Kidney (tissue), 14 donors: ENCODE results near the gene GTPBP8. TPM values are rescaled to one million over a fixed set of nuclear protein-coding genes. Genes with fewer than 3 reads are reported as not detected.

Experiments
- DNase-seq, 5 donors: peaks; one replicate each; pipeline ENCODE4 v3.0.0-alpha.2; 2013 to 2020
- FAIRE-seq: peaks from 2 replicates; lab custom pipeline; 2012; peaks lifted over from hg19 to GRCh38; lab: Jason Lieb, UNC
- H3K27ac ChIP-seq, 2 donors: one replicate each; pipeline ENCODE4 v1.7.0; 2013; ENCODE audit warnings: low read depth in 2 of 2, low read length in 2 of 2, inconsistent platforms in 1 of 2
- H3K27me3 ChIP-seq: one replicate; pipeline ENCODE4 v1.7.1; 2013; ENCODE audit warnings: low read length, inconsistent platforms; ENCODE audit not compliant: control insufficient read depth, insufficient read depth
- H3K36me3 ChIP-seq, 3 donors: one replicate each; pipeline versions ENCODE4 v1.7.0 to v1.7.1; 2013; ENCODE audit warnings: low read length in 3 of 3, control low read depth in 1 of 3, inconsistent platforms in 1 of 3; ENCODE audit not compliant: insufficient read depth in 3 of 3, control insufficient read depth in 2 of 3
- H3K4me1 ChIP-seq, 3 donors: one replicate each; pipeline versions ENCODE4 v1.7.0 to v1.7.1; 2013; ENCODE audit warnings: low read length in 3 of 3, inconsistent platforms in 1 of 3, low read depth in 1 of 3; ENCODE audit not compliant: control insufficient read depth in 2 of 3, insufficient read depth in 2 of 3
- H3K4me3 ChIP-seq, 3 donors: one replicate each; pipeline versions ENCODE4 v1.7.0 to v1.8.1; 2013; ENCODE audit warnings: low read length in 3 of 3, control low read depth in 1 of 3, inconsistent platforms in 1 of 3
- H3K9ac ChIP-seq, 3 donors: one replicate each; pipeline versions ENCODE4 v1.7.0 to v1.7.1; 2013; ENCODE audit warnings: low read length in 3 of 3, control low read depth in 1 of 3, inconsistent platforms in 1 of 3
- H3K9me3 ChIP-seq, 3 donors: one replicate each; pipeline versions ENCODE4 v1.7.0 to v1.7.1; 2013; ENCODE audit warnings: low read length in 3 of 3, control low read depth in 1 of 3, inconsistent platforms in 1 of 3; ENCODE audit not compliant: control insufficient read depth in 2 of 3, insufficient read depth in 1 of 3
- intact Hi-C: fragments of 100-400 bp; cut with DNase I; formaldehyde crosslinking; loops from one replicate; pipeline ENCODE4 v1.11.1; 2022
- polyA plus RNA-seq: library from polyadenylated mRNA; stranded (reverse); fragments of 350-450 nt; fragmentation: Illumina TruSeq; extraction: RNeasy Lipid Tissue Mini Kit (QIAGEN cat#74804); gene quantifications from one replicate; pipeline ENCODE4 v1.2.3, GENCODE V29; 2014; ENCODE audit warnings: low read depth, low replicate concordance; ENCODE audit not compliant: insufficient read depth
- total RNA-seq: library from RNA; stranded (reverse); fragmentation: NEBNext Ultra II Directional; extraction: Animal tissue kit (Norgen Biotek cat#: 25700); gene quantifications from one replicate; pipeline ENCODE4 v1.2.1, GENCODE V29; 2021
- TF ChIP-seq, protein P1 (sequence below): IDR thresholded peaks from 3 replicates; pipeline ENCODE4 v1.5.1; 2012; ENCODE audit warnings: mild to moderate bottlenecking, moderate library complexity, borderline replicate concordance; ENCODE audit not compliant: insufficient read depth; ENCODE audit errors: extremely low read depth
- donor health status: control.
- donor health status: control.
- donor health status: control.
- donor health status: control.
- donor health status: control.
- donor health status: DM: yes; HTN: yes; CAD: no.
- donor health status: Normal renal cell carcinoma (clear cell type).

Gene GTPBP8
- total and polyA plus RNA-seq, 2 donors from 2014 or later = 11.0 to 13.7 TPM

DNA sequence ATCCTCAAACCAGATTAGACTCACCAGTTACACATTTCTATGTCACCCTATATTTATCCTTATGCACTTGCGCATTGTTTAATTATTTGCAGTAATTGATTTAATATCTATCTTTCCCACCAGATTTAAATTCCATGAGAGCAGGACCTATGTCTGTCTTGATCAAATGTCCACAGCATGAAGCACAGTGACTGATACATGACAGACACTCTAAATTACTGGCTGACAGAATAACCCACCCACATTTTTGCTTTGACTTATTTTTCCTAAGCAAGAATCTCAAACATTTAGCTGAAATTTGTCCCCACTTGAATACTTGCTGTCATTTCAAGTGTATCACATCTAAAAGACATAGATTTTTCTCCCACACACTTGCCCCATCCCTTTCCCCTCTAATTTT, 23.4 kb upstream of the GTPBP8 start:
- H3K27me3 ChIP-seq = no peaks in the 10 kb centered on the region
- no peak for FAIRE-seq
- intact Hi-C loops = no loop called here

DNA sequence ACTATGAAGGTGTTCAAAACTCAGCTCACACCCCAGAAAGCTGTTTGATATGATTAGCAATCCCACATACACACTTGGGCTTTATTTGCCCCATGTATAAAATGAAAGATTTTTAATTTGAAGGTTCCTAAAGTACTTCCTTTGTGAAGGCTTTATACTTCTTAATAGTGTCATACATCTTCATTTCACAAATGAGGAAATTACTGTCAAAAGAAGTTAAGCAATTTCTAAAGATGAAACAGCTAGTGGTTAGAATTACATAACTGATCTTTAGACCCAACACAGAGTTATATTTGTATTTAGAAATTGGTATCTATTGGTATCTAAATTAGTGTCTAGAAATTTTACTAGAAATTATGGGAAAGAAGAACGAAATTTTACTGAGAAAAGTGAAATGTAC, 23.0 kb upstream of the GTPBP8 start:
- Histone ChIP-seq H3K27me3 (no peaks in the 10 kb centered on the region), H3K4me1 (no peaks in the 10 kb centered on the region), H3K4me3 (no peak overlapping the region), H3K9me3 (no peaks in the 10 kb centered on the region), H3K36me3 (no peaks in the 10 kb centered on the region), H3K27ac (no peak overlapping the region), H3K9ac (no peak overlapping the region)
- intact Hi-C loops = no loop called here
- TF ChIP-seq, protein P1, sequence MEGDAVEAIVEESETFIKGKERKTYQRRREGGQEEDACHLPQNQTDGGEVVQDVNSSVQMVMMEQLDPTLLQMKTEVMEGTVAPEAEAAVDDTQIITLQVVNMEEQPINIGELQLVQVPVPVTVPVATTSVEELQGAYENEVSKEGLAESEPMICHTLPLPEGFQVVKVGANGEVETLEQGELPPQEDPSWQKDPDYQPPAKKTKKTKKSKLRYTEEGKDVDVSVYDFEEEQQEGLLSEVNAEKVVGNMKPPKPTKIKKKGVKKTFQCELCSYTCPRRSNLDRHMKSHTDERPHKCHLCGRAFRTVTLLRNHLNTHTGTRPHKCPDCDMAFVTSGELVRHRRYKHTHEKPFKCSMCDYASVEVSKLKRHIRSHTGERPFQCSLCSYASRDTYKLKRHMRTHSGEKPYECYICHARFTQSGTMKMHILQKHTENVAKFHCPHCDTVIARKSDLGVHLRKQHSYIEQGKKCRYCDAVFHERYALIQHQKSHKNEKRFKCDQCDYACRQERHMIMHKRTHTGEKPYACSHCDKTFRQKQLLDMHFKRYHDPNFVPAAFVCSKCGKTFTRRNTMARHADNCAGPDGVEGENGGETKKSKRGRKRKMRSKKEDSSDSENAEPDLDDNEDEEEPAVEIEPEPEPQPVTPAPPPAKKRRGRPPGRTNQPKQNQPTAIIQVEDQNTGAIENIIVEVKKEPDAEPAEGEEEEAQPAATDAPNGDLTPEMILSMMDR = no peak
- peak; percentile 17 for FAIRE-seq
- DNase-seq = no peak

More for the DNA sequence above, 23.4 kb upstream of the GTPBP8 start:
- H3K27ac ChIP-seq = no peak overlapping the region
- no peak overlapping the region for H3K4me3 ChIP-seq
- DNase-seq = no peak
- H3K4me1 ChIP-seq = no peaks in the 10 kb centered on the region
- no peaks in the 10 kb centered on the region for H3K9me3 ChIP-seq
- TF ChIP-seq, protein P1 = no peak
- H3K36me3 ChIP-seq = no peaks in the 10 kb centered on the region
- no peak overlapping the region for H3K9ac ChIP-seq

DNA sequence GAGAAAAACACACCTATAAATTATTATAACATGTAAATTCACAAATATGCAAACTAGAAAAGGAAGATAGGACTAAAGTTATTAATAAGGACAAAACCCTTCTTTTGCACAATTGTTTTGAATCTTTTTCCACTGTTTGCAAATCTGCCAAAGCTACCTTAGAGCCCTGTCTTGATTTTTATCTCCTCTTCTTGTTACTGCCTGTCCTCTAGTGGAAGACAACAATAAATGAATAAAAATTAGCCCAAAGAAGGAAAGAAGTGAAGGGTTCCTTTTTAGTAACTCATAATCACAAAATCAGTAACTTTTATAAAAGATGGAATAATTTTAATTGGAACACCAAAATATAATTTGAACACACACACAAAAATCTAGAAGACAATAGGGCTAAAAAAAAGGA, 18.6 kb upstream of the GTPBP8 start:
- no peak overlapping the region for H3K4me3 ChIP-seq
- H3K9me3 ChIP-seq = no peaks in the 10 kb centered on the region
- no peak overlapping the region for H3K27ac ChIP-seq
- H3K4me1 ChIP-seq = no peaks in the 10 kb centered on the region
- TF ChIP-seq, protein P1 = no peak
- DNase-seq (no peak), FAIRE-seq (no peak)
- no peaks in the 10 kb centered on the region for H3K36me3 ChIP-seq
- H3K9ac ChIP-seq = no peak overlapping the region
- H3K27me3 ChIP-seq = no peaks in the 10 kb centered on the region
- intact Hi-C loops = no loop called here
